Activated gamma-delta T cell (primary cell): ENCODE data around the gene PPP3R1.
"Not testable (repeated sequence)": the region's sequence is repeated elsewhere in the genome, so short reads cannot be mapped to it uniquely, and the experiment has no call there.

Experiments
- DNase-seq: peaks from one replicate; lab custom pipeline; 2025; lab: John Stamatoyannopoulos, UW

Gene PPP3R1

GRCh38 chr2:68188831-68189230, 63.5 kb downstream of the PPP3R1 start:
- no peak for DNase-seq

GRCh38 chr2:68187329-68187728, 65.0 kb downstream of the PPP3R1 start:
- no peak for DNase-seq

GRCh38 chr2:68185541-68186164, 66.7 kb downstream of the PPP3R1 start:
- no peak for DNase-seq

- DNase-seq, result no peak
Observed at GRCh38 chr2:68182902-68183301, 69.4 kb downstream of the PPP3R1 start.

- DNase-seq, result no peak
Observed at GRCh38 chr2:68178954-68179627, 73.2 kb downstream of the PPP3R1 start.

- DNase-seq, result no peak
Observed at GRCh38 chr2:68178432-68178831, 73.9 kb downstream of the PPP3R1 start.

GRCh38 chr2:68177541-68177940, 74.8 kb downstream of the PPP3R1 start:
- DNase-seq, result no peak

GRCh38 chr2:68176657-68177056, 75.7 kb downstream of the PPP3R1 start:
- DNase-seq, result no peak

GRCh38 chr2:68175210-68175609, 77.1 kb downstream of the PPP3R1 start:
- DNase-seq, result not testable (repeated sequence)

- DNase-seq, result no peak
Observed at GRCh38 chr2:68172990-68173700, 79.2 kb downstream of the PPP3R1 start.

- no peak for DNase-seq
Observed at GRCh38 chr2:68172521-68172920, 79.8 kb downstream of the PPP3R1 start.

GRCh38 chr2:68171684-68172083, 80.6 kb downstream of the PPP3R1 start:
- DNase-seq, result no peak

GRCh38 chr2:68171146-68171545, 81.2 kb downstream of the PPP3R1 start:
- no peak for DNase-seq

- DNase-seq, result no peak
Observed at GRCh38 chr2:68169308-68169707, 83.0 kb downstream of the PPP3R1 start.

- no peak for DNase-seq
Observed at GRCh38 chr2:68167186-68167585, 85.1 kb downstream of the PPP3R1 start.

- no peak for DNase-seq
Observed at GRCh38 chr2:68163641-68164040, 88.7 kb downstream of the PPP3R1 start.

- DNase-seq, result no peak
Observed at GRCh38 chr2:68158134-68158447, 94.2 kb downstream of the PPP3R1 start.

GRCh38 chr2:68157402-68158133, 94.8 kb downstream of the PPP3R1 start, which contains the start of gene PNO1:
PNO1 (plus strand) TSS chr2:68157888; CDS start chr2:68157935, 47 bp downstream.
- DNase-seq, result peak; percentile 75

GRCh38 chr2:68157002-68157401, 95.3 kb downstream of the PPP3R1 start:
- peak; percentile 22 for DNase-seq

GRCh38 chr2:68156419-68156818, 95.9 kb downstream of the PPP3R1 start:
- no peak for DNase-seq

GRCh38 chr2:68155618-68156017, 96.7 kb downstream of the PPP3R1 start:
- DNase-seq, result no peak

GRCh38 chr2:68152681-68153347, 99.5 kb downstream of the PPP3R1 start:
- no peak for DNase-seq
